ENCODE results near the gene VWA8. TPM values are rescaled to one million over a fixed set of nuclear protein-coding genes. Genes with fewer than 3 reads are reported as not detected.

Gene VWA8
- polyA plus RNA-seq, 1 donor (not counting 4 experiments of a cell fraction or from before 2014, with no cell fraction given): 17.8 TPM

DNA sequence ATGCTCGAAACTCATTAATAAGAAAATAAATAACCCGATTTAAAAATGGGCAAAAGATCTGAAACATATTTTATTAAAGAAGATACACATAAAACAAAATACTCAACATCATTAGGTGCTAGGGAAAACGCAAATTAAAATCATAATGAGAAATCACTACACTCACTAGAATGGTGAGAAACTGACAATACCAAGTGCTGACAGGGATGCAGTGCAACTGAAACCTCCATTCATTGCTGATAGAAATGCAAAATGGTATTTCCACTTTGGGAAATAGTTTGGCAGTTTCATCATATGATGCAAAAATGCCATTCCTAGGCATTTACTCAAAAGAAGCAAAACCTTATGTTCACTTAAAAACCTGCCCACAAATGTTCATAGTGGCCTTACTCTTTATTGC lies 278.1 kb downstream of the VWA8 start:
- no peak for DNase-seq (ENCODE audit: low read depth, low spot score)
- Histone ChIP-seq H3K4me1 (ENCODE audit: control insufficient read depth, extremely low read depth, insufficient read depth, low read length) (no peaks in the 10 kb centered on the region), H3K9me1 (ENCODE audit: control insufficient read depth, extremely low read depth, insufficient read depth, low read length) (no peaks in the 10 kb centered on the region), H3K4me3 (ENCODE audit: control insufficient read depth in 2 of 3, extremely low read depth in 1 of 3, insufficient read depth in 2 of 3, low read depth in 1 of 3, low read length in 3 of 3) (no peak overlapping the region), H3K9me3 (ENCODE audit: control insufficient read depth, low read depth, low read length) (no peaks in the 10 kb centered on the region), H4K20me1 (ENCODE audit: control insufficient read depth, extremely low read depth, insufficient read depth, low read length) (no peaks in the 10 kb centered on the region), H3K27me3 (ENCODE audit: control insufficient read depth, extremely low read depth, insufficient read depth, low read length) (no peaks in the 10 kb centered on the region), H3K36me3 (ENCODE audit: control insufficient read depth in 2 of 2, extremely low read depth in 1 of 2, insufficient read depth in 2 of 2, low read length in 2 of 2) (peaks cover 3 to 4% of the 10 kb centered on the region in 2 experiments), H3K79me2 (ENCODE audit: control insufficient read depth, insufficient read depth, low read length) (no peaks in the 10 kb centered on the region), H2AFZ (ENCODE audit: control insufficient read depth, low read length) (no peak overlapping the region), H3K4me2 (ENCODE audit: control insufficient read depth, extremely low read depth, insufficient read depth, low read depth, low read length) (no peak overlapping the region), H3K27ac (ENCODE audit: control insufficient read depth, insufficient read depth, low read length) (no peak overlapping the region), H3K9ac (ENCODE audit: control insufficient read depth, extremely low read depth, insufficient read depth, low read length) (no peak overlapping the region)
- dilution Hi-C loops (cut with MboI; ENCODE audit: extremely low pct_ligation_motif_present, low sequenced_read_pairs): no loop called here
- TF ChIP-seq, protein P1, sequence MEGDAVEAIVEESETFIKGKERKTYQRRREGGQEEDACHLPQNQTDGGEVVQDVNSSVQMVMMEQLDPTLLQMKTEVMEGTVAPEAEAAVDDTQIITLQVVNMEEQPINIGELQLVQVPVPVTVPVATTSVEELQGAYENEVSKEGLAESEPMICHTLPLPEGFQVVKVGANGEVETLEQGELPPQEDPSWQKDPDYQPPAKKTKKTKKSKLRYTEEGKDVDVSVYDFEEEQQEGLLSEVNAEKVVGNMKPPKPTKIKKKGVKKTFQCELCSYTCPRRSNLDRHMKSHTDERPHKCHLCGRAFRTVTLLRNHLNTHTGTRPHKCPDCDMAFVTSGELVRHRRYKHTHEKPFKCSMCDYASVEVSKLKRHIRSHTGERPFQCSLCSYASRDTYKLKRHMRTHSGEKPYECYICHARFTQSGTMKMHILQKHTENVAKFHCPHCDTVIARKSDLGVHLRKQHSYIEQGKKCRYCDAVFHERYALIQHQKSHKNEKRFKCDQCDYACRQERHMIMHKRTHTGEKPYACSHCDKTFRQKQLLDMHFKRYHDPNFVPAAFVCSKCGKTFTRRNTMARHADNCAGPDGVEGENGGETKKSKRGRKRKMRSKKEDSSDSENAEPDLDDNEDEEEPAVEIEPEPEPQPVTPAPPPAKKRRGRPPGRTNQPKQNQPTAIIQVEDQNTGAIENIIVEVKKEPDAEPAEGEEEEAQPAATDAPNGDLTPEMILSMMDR (optimal IDR thresholded peaks at IDR 0.05 in 1 of 3, IDR thresholded peaks at IDR 0.05 in 1 of 3, conservative IDR thresholded peaks at IDR 0.05 in 1 of 3; ENCODE audit: extremely low read depth in 1 of 3, insufficient read depth in 2 of 3, low read length in 3 of 3): no peak
- no peak for TF ChIP-seq EZH2 (IDR thresholded peaks at IDR 0.05; ENCODE audit: low read length)
- FAIRE-seq: no peak

DNA sequence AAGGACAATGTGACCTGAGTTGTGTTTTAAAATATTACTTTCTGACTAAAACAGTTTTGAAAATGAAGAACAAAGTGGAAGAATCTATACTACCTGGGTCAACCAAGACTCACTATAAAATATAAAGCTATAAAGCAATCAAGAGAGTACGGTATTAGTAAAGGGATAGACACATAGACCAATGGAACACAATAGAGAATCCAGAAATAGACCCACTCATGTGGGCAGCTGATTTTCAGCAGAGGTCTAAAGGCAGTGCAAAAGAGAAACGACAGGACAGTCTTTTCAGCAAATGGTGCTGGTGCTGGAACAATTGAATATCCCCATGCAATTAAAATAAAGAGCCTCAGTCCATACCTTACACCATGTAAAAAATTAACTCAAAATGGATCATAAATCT lies 278.9 kb downstream of the VWA8 start:
- Histone ChIP-seq H3K79me2 (ENCODE audit: control insufficient read depth, insufficient read depth, low read length) (no peaks in the 10 kb centered on the region), H3K27ac (ENCODE audit: control insufficient read depth, insufficient read depth, low read length) (no peak overlapping the region), H3K4me1 (ENCODE audit: control insufficient read depth, extremely low read depth, insufficient read depth, low read length) (no peaks in the 10 kb centered on the region), H2AFZ (ENCODE audit: control insufficient read depth, low read length) (no peak overlapping the region), H3K9me1 (ENCODE audit: control insufficient read depth, extremely low read depth, insufficient read depth, low read length) (no peaks in the 10 kb centered on the region), H3K9me3 (ENCODE audit: control insufficient read depth, low read depth, low read length) (no peaks in the 10 kb centered on the region), H3K4me3 (ENCODE audit: control insufficient read depth in 2 of 3, extremely low read depth in 1 of 3, insufficient read depth in 2 of 3, low read depth in 1 of 3, low read length in 3 of 3) (no peak overlapping the region), H3K36me3 (ENCODE audit: control insufficient read depth in 2 of 2, extremely low read depth in 1 of 2, insufficient read depth in 2 of 2, low read length in 2 of 2) (peaks cover 3 to 4% of the 10 kb centered on the region in 2 experiments), H3K4me2 (ENCODE audit: control insufficient read depth, extremely low read depth, insufficient read depth, low read depth, low read length) (no peak overlapping the region), H3K9ac (ENCODE audit: control insufficient read depth, extremely low read depth, insufficient read depth, low read length) (no peak overlapping the region), H3K27me3 (ENCODE audit: control insufficient read depth, extremely low read depth, insufficient read depth, low read length) (no peaks in the 10 kb centered on the region), H4K20me1 (ENCODE audit: control insufficient read depth, extremely low read depth, insufficient read depth, low read length) (no peaks in the 10 kb centered on the region)
- dilution Hi-C loops (cut with MboI; ENCODE audit: extremely low pct_ligation_motif_present, low sequenced_read_pairs): no loop called here
- DNase-seq (ENCODE audit: low read depth, low spot score): no peak
- FAIRE-seq: no peak
- TF ChIP-seq EZH2 (IDR thresholded peaks at IDR 0.05; ENCODE audit: low read length): no peak
- TF ChIP-seq, protein P1 (optimal IDR thresholded peaks at IDR 0.05 in 1 of 3, IDR thresholded peaks at IDR 0.05 in 1 of 3, conservative IDR thresholded peaks at IDR 0.05 in 1 of 3; ENCODE audit: extremely low read depth in 1 of 3, insufficient read depth in 2 of 3, low read length in 3 of 3): no peak
